SK-N-SH (cell line): ENCODE results near the gene AKR1C2. TPM values are rescaled to one million over a fixed set of nuclear protein-coding genes. Genes with fewer than 3 reads are reported as not detected.
"Not testable (repeated sequence)": the region's sequence is repeated elsewhere in the genome, so short reads cannot be mapped to it uniquely, and the experiment has no call there.

Source experiments
- CTCF ChIA-PET: fragments of 300-600, 350-600 bp; formaldehyde crosslinking; extraction: SDS; loops from one replicate; lab custom pipeline; 2021; lab: Yijun Ruan, JAX
- POLR2A ChIA-PET: fragments of 350-600 bp; sonication (Branson Sonifier 250); formaldehyde crosslinking; extraction: SDS; loops from one replicate; lab custom pipeline; 2020; ENCODE audit warnings: antibody characterized with exemption, inconsistent platforms; lab: Yijun Ruan, JAX
- DNase-seq: peaks from one replicate; pipeline ENCODE4 v3.0.0; 2012
- H2AFZ ChIP-seq: fragments of 200-600 bp; sonication (generic); 2 replicates; pipeline ENCODE4 v1.8.1; 2016; ENCODE audit warnings: antibody characterized with exemption, mild to moderate bottlenecking, low read depth
- H3F3A ChIP-seq: fragments of 200-600 bp; sonication (generic); replicated peaks from 2 replicates; pipeline ENCODE3; 2016; ENCODE audit warnings: antibody characterized with exemption, mild to moderate bottlenecking; ENCODE audit not compliant: insufficient read depth
- H3K27ac ChIP-seq, 2 experiments: fragments of 200-500 bp in 1 of 2; fragments of 200-600 bp in 1 of 2; sonication (Bioruptor generic) in 1 of 2; sonication (generic), shearing (Covaris generic) in 1 of 2; 2 replicates each; pipeline versions ENCODE4 v1.5.1 to v1.6.1; 2014 to 2016; ENCODE audit warnings: low read depth in 2 of 2, inconsistent platforms in 1 of 2, low read length in 1 of 2, mild to moderate bottlenecking in 1 of 2, mixed read lengths in 1 of 2
- H3K27me3 ChIP-seq: fragments of 200-600 bp; sonication (generic), shearing (Covaris generic); 2 replicates; pipeline ENCODE4 v1.6.1; 2016; ENCODE audit warnings: mixed run types; ENCODE audit not compliant: insufficient read depth
- H3K36me3 ChIP-seq, 2 experiments: fragments of 200-500 bp in 1 of 2; fragments of 200-600 bp in 1 of 2; sonication (Bioruptor generic) in 1 of 2; sonication (generic) in 1 of 2; replicated peaks in 1 of 2; 2 replicates each; pipeline versions ENCODE3 to v1.5.1; 2014 to 2016; ENCODE audit warnings: low read length in 1 of 2, mild to moderate bottlenecking in 1 of 2; ENCODE audit not compliant: insufficient read depth in 2 of 2, control insufficient read depth in 1 of 2
- H3K4me1 ChIP-seq, 2 experiments: fragments of 200-500 bp in 1 of 2; fragments of 200-600 bp in 1 of 2; sonication (Bioruptor generic) in 1 of 2; sonication (generic), shearing (Covaris generic) in 1 of 2; 2 replicates each; pipeline versions ENCODE4 v1.5.1 to v1.6.1; 2014 to 2016; ENCODE audit warnings: low read depth in 1 of 2, low read length in 1 of 2, mixed run types in 1 of 2; ENCODE audit not compliant: insufficient read depth in 2 of 2, control insufficient read depth in 1 of 2
- H3K4me2 ChIP-seq: fragments of 200-600 bp; sonication (generic), shearing (Covaris generic); 2 replicates; pipeline ENCODE4 v1.6.1; 2017; ENCODE audit warnings: mixed run types
- H3K4me3 ChIP-seq, 2 experiments: fragments of 200-500 bp in 1 of 2; fragments of 200-600 bp in 1 of 2; sonication (Bioruptor generic) in 1 of 2; sonication (generic), shearing (Covaris generic) in 1 of 2; 2 replicates each; pipeline versions ENCODE4 v1.5.1 to v1.8.1; 2014 to 2016; ENCODE audit warnings: low read depth in 2 of 2, inconsistent platforms in 1 of 2, low read length in 1 of 2, mild to moderate bottlenecking in 1 of 2, mixed read lengths in 1 of 2, moderate library complexity in 1 of 2
- H3K79me2 ChIP-seq: fragments of 200-600 bp; sonication (generic); 2 replicates; pipeline ENCODE4 v1.8.1; 2017; ENCODE audit warnings: mild to moderate bottlenecking; ENCODE audit not compliant: insufficient read depth
- H3K9ac ChIP-seq: fragments of 200-600 bp; sonication (generic); 2 replicates; pipeline ENCODE4 v1.6.1; 2017; ENCODE audit warnings: mixed run types
- H3K9me2 ChIP-seq: fragments of 200-600 bp; sonication (generic); 2 replicates; pipeline ENCODE4 v1.6.1; 2017; ENCODE audit warnings: mixed run types
- H3K9me3 ChIP-seq: fragments of 200-600 bp; sonication (generic); 2 replicates; pipeline ENCODE4 v1.6.1; 2017; ENCODE audit warnings: mixed run types, mild to moderate bottlenecking, moderate library complexity
- H4K20me1 ChIP-seq: fragments of 200-600 bp; sonication (generic); 2 replicates; pipeline ENCODE4 v1.6.1; 2017; ENCODE audit warnings: mild to moderate bottlenecking, mixed run types; ENCODE audit not compliant: insufficient read depth
- CHD2 ChIP-seq: fragments of 150-350 bp; IDR thresholded peaks from 2 replicates; pipeline ENCODE4 v1.6.1; 2018; ENCODE audit warnings: low read length; ENCODE audit not compliant: partially characterized antibody
- CTCF ChIP-seq: fragments of 200-600 bp; sonication (generic); IDR thresholded peaks from 2 replicates; pipeline ENCODE4 v1.6.1; 2017; ENCODE audit warnings: antibody characterized with exemption, mild to moderate bottlenecking, moderate library complexity
- EZH2phosphoT487 ChIP-seq: fragments of 200-600 bp; sonication (generic); IDR thresholded peaks from 2 replicates; pipeline ENCODE4 v1.6.1; 2017; ENCODE audit warnings: low read depth, mixed run types, mild to moderate bottlenecking, antibody characterized with exemption, moderate library complexity, borderline replicate concordance
- FOSL2 ChIP-seq: IDR thresholded peaks from 2 replicates; pipeline ENCODE4 v1.4.0; 2012; ENCODE audit warnings: low read depth, mild to moderate bottlenecking, moderate library complexity, borderline replicate concordance
- IRF3 ChIP-seq: fragments of 150-350 bp; IDR thresholded peaks from 2 replicates; pipeline ENCODE4 v1.6.1; 2016; ENCODE audit warnings: mild to moderate bottlenecking, low read depth, low read length
- MXI1 ChIP-seq: IDR thresholded peaks from 2 replicates; pipeline ENCODE4 v1.6.1; 2012; ENCODE audit warnings: mild to moderate bottlenecking, low read depth, low read length, improper control_type of control experiment
- NRF1 ChIP-seq: IDR thresholded peaks from 2 replicates; pipeline ENCODE4 v1.6.1; 2012; ENCODE audit warnings: low read depth, mild to moderate bottlenecking, low read length
- PBX3 ChIP-seq: IDR thresholded peaks from 2 replicates; pipeline ENCODE4; 2012
- POLR2AphosphoS5 ChIP-seq: IDR thresholded peaks from 2 replicates; pipeline ENCODE4 v1.6.1; 2012; ENCODE audit warnings: low read depth, low read length
- RAD21 ChIP-seq: IDR thresholded peaks from 2 replicates; pipeline ENCODE4 v1.6.1; 2012; ENCODE audit warnings: mild to moderate bottlenecking, low read length
- SIN3A ChIP-seq: IDR thresholded peaks from 2 replicates; pipeline ENCODE4 v1.6.1; 2012; ENCODE audit warnings: low read depth, mild to moderate bottlenecking, low read length, moderate library complexity, borderline replicate concordance
- TCF12 ChIP-seq: IDR thresholded peaks from 2 replicates; pipeline ENCODE4 v1.4.0; 2012
- WGBS: methylation state at CpG from one replicate; pipeline ENCODE4 v1.1.6; 2017; ENCODE audit warnings: low lambda C conversion rate; 5-methylcytosine and 5-hydroxymethylcytosine counted together
- polyA plus RNA-seq, 3 experiments: library from polyadenylated mRNA; depleted of rRNA; stranded (reverse); fragments of >200 nt; gene quantifications; 2 replicates each; pipeline ENCODE4 v1.2.3, GENCODE V29; 2012

AKR1C2 gene
- polyA plus RNA-seq, 1 of the 3 experiments (the other 2 are of a cell fraction), result not detected

- H3K9me3 ChIP-seq, result no peaks in the 10 kb centered on the region
- H3F3A ChIP-seq, result no peaks in the 10 kb centered on the region
- H3K36me3 ChIP-seq, result no peaks in the 10 kb centered on the region
- no peak for DNase-seq
- H3K9ac ChIP-seq, result no peak overlapping the region
- peaks cover 0 to 8% of the 10 kb centered on the region in 2 experiments; a peak in 1 of 4 replicates for H3K4me1 ChIP-seq
- no peaks in the 10 kb centered on the region for H3K27me3 ChIP-seq
- no peaks in the 10 kb centered on the region for H4K20me1 ChIP-seq
- H2AFZ ChIP-seq, result no peak overlapping the region
- POLR2A ChIA-PET, result no interaction called here
- H3K4me3 ChIP-seq, result no peak overlapping the region
- H3K79me2 ChIP-seq, result no peaks in the 10 kb centered on the region
- CTCF ChIA-PET, result no interaction called here
- H3K4me2 ChIP-seq, result no peak overlapping the region
- TF ChIP-seq RAD21 (no peak), TCF12 (no peak)
- WGBS, result 67% methylated on average over 1 of the region's 1 CpG
- no peaks in the 10 kb centered on the region for H3K9me2 ChIP-seq
- H3K27ac ChIP-seq, result no peak overlapping the region
These were observed 58.8 kb downstream of the AKR1C2 start for GRCh38 chr10:4944841-4945240.

GRCh38 chr10:4943821-4944220 lies 59.8 kb downstream of the AKR1C2 start:
- CTCF ChIA-PET, result no interaction called here
- Histone ChIP-seq H3K36me3 (no peaks in the 10 kb centered on the region), H3K27ac (no peak overlapping the region), H4K20me1 (no peaks in the 10 kb centered on the region), H2AFZ (no peak overlapping the region), H3K27me3 (no peaks in the 10 kb centered on the region), H3K4me2 (no peak overlapping the region), H3K4me3 (no peak overlapping the region), H3K9me2 (no peaks in the 10 kb centered on the region), H3K9ac (no peak overlapping the region), H3F3A (no peaks in the 10 kb centered on the region), H3K4me1 (peaks cover 0 to 8% of the 10 kb centered on the region in 2 experiments; a peak in 1 of 4 replicates), H3K79me2 (no peaks in the 10 kb centered on the region), H3K9me3 (no peaks in the 10 kb centered on the region)
- no peak for TF ChIP-seq EZH2phosphoT487
- TF ChIP-seq CHD2, result no peak
- TF ChIP-seq IRF3, result no peak
- no peak for TF ChIP-seq FOSL2
- TF ChIP-seq MXI1, result no peak
- TF ChIP-seq SIN3A, result no peak
- no peak for TF ChIP-seq NRF1
- TF ChIP-seq POLR2AphosphoS5, result no peak
- TF ChIP-seq CTCF, result no peak
- no peak for TF ChIP-seq PBX3
- POLR2A ChIA-PET, result no interaction called here
- WGBS, result 59% methylated on average over 2 of the region's 2 CpGs
- DNase-seq, result no peak

GRCh38 chr10:4943416-4943815 lies 60.2 kb downstream of the AKR1C2 start:
- H3K9me2 ChIP-seq, CTCF ChIA-PET, H3K4me3 ChIP-seq, DNase-seq, H3K27ac ChIP-seq, H4K20me1 ChIP-seq, H3K27me3 ChIP-seq, POLR2A ChIA-PET, H3K4me2 ChIP-seq, H3K79me2 ChIP-seq, H2AFZ ChIP-seq, H3K9me3 ChIP-seq, H3K36me3 ChIP-seq, H3K4me1 ChIP-seq, H3F3A ChIP-seq, H3K9ac ChIP-seq: not testable (repeated sequence)
